Body of pancreas (tissue), 4 donors: ENCODE measurements around the gene CMKLR1. TPM values are rescaled to one million over a fixed set of nuclear protein-coding genes. Genes with fewer than 3 reads are reported as not detected.

Source experiments
- ATAC-seq: fragments of 150-250 bp; one replicate; pipeline ENCODE4 v1.9.1; 2016
- DNase-seq, 4 donors: peaks; one replicate each; pipeline ENCODE4 v3.0.0-alpha.2; 2019
- H3K27ac ChIP-seq, 4 donors: fragments of 200-600 bp; sonication (generic); 1 replicate in 3 of 4; 2 replicates in 1 of 4; pipeline versions ENCODE4 v1.5.1 to v1.6.1; 2016 to 2019; ENCODE audit warnings: mild to moderate bottlenecking in 1 of 4, mixed read lengths in 1 of 4, moderate library complexity in 1 of 4
- H3K27me3 ChIP-seq, 2 donors: fragments of 200-600 bp; sonication (generic); one replicate each; pipeline ENCODE4 v1.6.0; 2016; ENCODE audit warnings: mild to moderate bottlenecking in 1 of 2
- H3K36me3 ChIP-seq, 2 donors: fragments of 200-600 bp; sonication (generic); replicated peaks in 1 of 2; 2 replicates each; pipeline ENCODE4 v1.5.1; 2016; ENCODE audit warnings: low read depth in 2 of 2; ENCODE audit not compliant: insufficient read depth in 1 of 2
- H3K4me1 ChIP-seq: fragments of 200-600 bp; sonication (generic); one replicate; pipeline ENCODE4 v1.6.0; 2016
- H3K4me3 ChIP-seq, 2 donors: fragments of 200-600 bp; sonication (generic); 1 replicate in 1 of 2; 2 replicates in 1 of 2; pipeline ENCODE4 v1.5.1; 2016 to 2019
- H3K9me3 ChIP-seq, 3 donors: fragments of 200-600 bp; sonication (generic); 1 replicate in 2 of 3; 2 replicates in 1 of 3; pipeline ENCODE4 v1.5.1; 2016
- CTCF ChIP-seq, 7 experiments: fragments of 450-650 bp in 4 of 7; fragments of 200-600 bp in 3 of 7; sonication (generic) in 3 of 7; IDR thresholded peaks; one replicate each; pipeline ENCODE4 v1.5.1; 2016 to 2019; ENCODE audit warnings: antibody characterized with exemption in 7 of 7
- POLR2A ChIP-seq, 3 donors: fragments of 450-650 bp; IDR thresholded peaks; one replicate each; pipeline ENCODE4 v1.6.1; 2016; ENCODE audit warnings: antibody characterized with exemption in 3 of 3, mild to moderate bottlenecking in 2 of 3
- WGBS, 2 donors: methylation state at CpG; one replicate each; pipeline ENCODE4 v1.1.5; 2017; 5-methylcytosine and 5-hydroxymethylcytosine counted together
- intact Hi-C: fragments of 100-400 bp; cut with DNase I; formaldehyde crosslinking; loops from one replicate; pipeline ENCODE4 v1.15.1; 2023
- total RNA-seq, 2 donors: library from RNA; depleted of rRNA; stranded (reverse); fragments of >200 nt; gene quantifications; one replicate each; pipeline ENCODE4 v1.1.0, GENCODE V29; 2016

CMKLR1 gene
- total RNA-seq, 2 donors from 2014 or later = 5.3 to 5.7 TPM

GRCh38 chr12:108364879-108365278 lies 25.8 kb upstream of the CMKLR1 start:
- DNase-seq (no peak), ATAC-seq (no peak)
- intact Hi-C loops = no loop called here
- 29 to 72% methylated on average over 3 of the region's 3 CpGs for WGBS, 2 donors
- Histone ChIP-seq H3K27ac (no peak overlapping the region), H3K4me1 (no peaks in the 10 kb centered on the region), H3K4me3 (no peak overlapping the region), H3K36me3 (no peaks in the 10 kb centered on the region), H3K27me3 (no peaks in the 10 kb centered on the region), H3K9me3 (no peaks in the 10 kb centered on the region)
- no peak for TF ChIP-seq CTCF (IDR thresholded peaks at IDR 0.05)
- no peak for TF ChIP-seq POLR2A (IDR thresholded peaks at IDR 0.05)

GRCh38 chr12:108363565-108363964 lies 24.5 kb upstream of the CMKLR1 start:
- DNase-seq (no peak), ATAC-seq (no peak)
- no peaks in the 10 kb centered on the region for H3K4me1 ChIP-seq
- H3K27me3 ChIP-seq = no peaks in the 10 kb centered on the region
- H3K9me3 ChIP-seq = no peaks in the 10 kb centered on the region
- no peak overlapping the region for H3K27ac ChIP-seq
- no peaks in the 10 kb centered on the region for H3K36me3 ChIP-seq
- intact Hi-C loops = no loop called here
- no peak overlapping the region for H3K4me3 ChIP-seq
- TF ChIP-seq POLR2A (IDR thresholded peaks at IDR 0.05) = no peak
- no peak for TF ChIP-seq CTCF (IDR thresholded peaks at IDR 0.05)
- WGBS, 2 donors = 85 to 96% methylated on average over 1 of the region's 1 CpG

GRCh38 chr12:108363165-108363564 lies 24.1 kb upstream of the CMKLR1 start:
- ATAC-seq (no peak), DNase-seq (no peak)
- TF ChIP-seq POLR2A (IDR thresholded peaks at IDR 0.05) (no peak), CTCF (IDR thresholded peaks at IDR 0.05) (no peak)
- Histone ChIP-seq H3K4me1 (no peaks in the 10 kb centered on the region), H3K4me3 (no peak overlapping the region), H3K36me3 (no peaks in the 10 kb centered on the region), H3K9me3 (no peaks in the 10 kb centered on the region), H3K27me3 (no peaks in the 10 kb centered on the region), H3K27ac (no peak overlapping the region)
- WGBS, 2 donors = 52 to 64% methylated on average over 11 of the region's 11 CpGs
- intact Hi-C loops = no loop called here

GRCh38 chr12:108361606-108362005 lies 22.5 kb upstream of the CMKLR1 start:
- intact Hi-C loops = no loop called here
- Histone ChIP-seq H3K27ac (no peak overlapping the region), H3K9me3 (no peaks in the 10 kb centered on the region), H3K4me3 (no peak overlapping the region), H3K36me3 (no peaks in the 10 kb centered on the region), H3K27me3 (no peaks in the 10 kb centered on the region), H3K4me1 (no peaks in the 10 kb centered on the region)
- DNase-seq = no peak
- WGBS, 2 donors = 45 to 50% methylated on average over 3 of the region's 3 CpGs
- TF ChIP-seq POLR2A (IDR thresholded peaks at IDR 0.05) (no peak), CTCF (IDR thresholded peaks at IDR 0.05) (no peak)
- ATAC-seq = no peak

- H3K27ac ChIP-seq = no peak overlapping the region
- no peaks in the 10 kb centered on the region for H3K4me1 ChIP-seq
- H3K9me3 ChIP-seq = no peaks in the 10 kb centered on the region
- H3K36me3 ChIP-seq = no peaks in the 10 kb centered on the region
- DNase-seq (no peak), ATAC-seq (no peak)
- TF ChIP-seq POLR2A (IDR thresholded peaks at IDR 0.05) (no peak), CTCF (IDR thresholded peaks at IDR 0.05) (no peak)
- no peaks in the 10 kb centered on the region for H3K27me3 ChIP-seq
- intact Hi-C loops = no loop called here
- no peak overlapping the region for H3K4me3 ChIP-seq
Observed at GRCh38 chr12:108360487-108360886, 21.4 kb upstream of the CMKLR1 start.
